CD4-positive, alpha-beta T cell treated with Interleukin-6 for 4 hours (primary cell): Measurements from ENCODE around the gene C1QC.
"Not testable (repeated sequence)": the region's sequence is repeated elsewhere in the genome, so short reads cannot be mapped to it uniquely, and the experiment has no call there.

Source experiments
- DNase-seq: peaks from one replicate; pipeline ENCODE4 v3.0.0-alpha.2; 2020; ENCODE audit warnings: mixed read lengths

Gene C1QC

GRCh38 chr1:22651941-22652856, 8.8 kb downstream of the C1QC start:
- no peak for DNase-seq

- no peak for DNase-seq
Observed at GRCh38 chr1:22652881-22653316, 9.5 kb downstream of the C1QC start, which contains the start of gene C1QB. C1QB (plus strand) TSS chr1:22653236; CDS start chr1:22659463, 6,227 bp downstream.

GRCh38 chr1:22654692-22655091, 11.3 kb downstream of the C1QC start:
- no peak for DNase-seq

GRCh38 chr1:22658385-22659163, 15.1 kb downstream of the C1QC start:
- no peak for DNase-seq

- no peak for DNase-seq
Observed at GRCh38 chr1:22660716-22661241, 17.3 kb downstream of the C1QC start.

GRCh38 chr1:22661880-22662279, 18.4 kb downstream of the C1QC start:
- no peak for DNase-seq

GRCh38 chr1:22662318-22662717, 18.9 kb downstream of the C1QC start:
- DNase-seq: no peak

GRCh38 chr1:22662986-22663408, 19.6 kb downstream of the C1QC start:
- no peak for DNase-seq

- no peak for DNase-seq
Observed at GRCh38 chr1:22665752-22666151, 22.3 kb downstream of the C1QC start.

- no peak for DNase-seq
Observed at GRCh38 chr1:22666412-22666811, 23.0 kb downstream of the C1QC start.

GRCh38 chr1:22668840-22669239, 25.4 kb downstream of the C1QC start:
- not testable (repeated sequence) for DNase-seq

GRCh38 chr1:22670352-22670975, 27.0 kb downstream of the C1QC start:
- no peak for DNase-seq

GRCh38 chr1:22671999-22672398, 28.6 kb downstream of the C1QC start:
- DNase-seq: no peak

GRCh38 chr1:22673486-22674409, 30.3 kb downstream of the C1QC start:
- no peak for DNase-seq

- no peak for DNase-seq
Observed at GRCh38 chr1:22674410-22674749, 30.9 kb downstream of the C1QC start.

GRCh38 chr1:22676151-22676550, 32.7 kb downstream of the C1QC start:
- not testable (repeated sequence) for DNase-seq

GRCh38 chr1:22676916-22677583, 33.6 kb downstream of the C1QC start:
- DNase-seq: no peak

GRCh38 chr1:22677931-22678896, 34.8 kb downstream of the C1QC start:
- no peak for DNase-seq

- DNase-seq: no peak
Observed at GRCh38 chr1:22680726-22681125, 37.3 kb downstream of the C1QC start.
